Stomach (tissue), 9 donors: ENCODE results near the gene BPIFB4. TPM values are rescaled to one million over a fixed set of nuclear protein-coding genes. Genes with fewer than 3 reads are reported as not detected.
"Not testable (repeated sequence)": the region's sequence is repeated elsewhere in the genome, so short reads cannot be mapped to it uniquely, and the experiment has no call there.

Experiments used
- DNase-seq, 2 donors: peaks; one replicate each; pipeline versions ENCODE4 v3.0.0 to v3.0.0-alpha.2; 2013 to 2019
- H3K27ac ChIP-seq, 5 donors: fragments of 200-600 bp in 4 of 5; sonication (generic) in 4 of 5; one replicate each; pipeline ENCODE4 v1.5.1; 2013 to 2019; ENCODE audit warnings: mild to moderate bottlenecking in 1 of 5, moderate library complexity in 1 of 5
- H3K27me3 ChIP-seq, 3 donors: fragments of 200-600 bp; sonication (generic); one replicate each; pipeline ENCODE4 v1.5.1; 2017 to 2019; ENCODE audit warnings: mixed run types in 1 of 3
- H3K36me3 ChIP-seq, 4 donors: fragments of 200-600 bp; sonication (generic); 1 replicate in 3 of 4; 2 replicates in 1 of 4; pipeline ENCODE4 v1.5.1; 2016 to 2019
- H3K4me1 ChIP-seq, 4 donors: fragments of 200-600 bp; sonication (generic); one replicate each; pipeline ENCODE4 v1.5.1; 2016 to 2019
- H3K4me3 ChIP-seq, 4 donors: fragments of 200-600 bp; sonication (generic) in 3 of 4; one replicate each; pipeline ENCODE4 v1.5.1; 2016 to 2019; ENCODE audit warnings: mild to moderate bottlenecking in 1 of 4
- H3K9me3 ChIP-seq, 4 donors: fragments of 200-600 bp; sonication (generic); one replicate each; pipeline ENCODE4 v1.5.1; 2016 to 2019
- EP300 ChIP-seq: sonication (generic); formaldehyde crosslinking; IDR thresholded peaks from one replicate; pipeline ENCODE4 v1.6.1; 2017; ENCODE audit warnings: antibody characterized with exemption
- POLR2A ChIP-seq, 4 donors: fragments of 450-650 bp; IDR thresholded peaks; one replicate each; pipeline ENCODE4 v1.6.1; 2016; ENCODE audit warnings: antibody characterized with exemption in 4 of 4, control low read depth in 2 of 4, mild to moderate bottlenecking in 1 of 4, moderate library complexity in 1 of 4
- POLR2AphosphoS5 ChIP-seq, 3 donors: sonication (generic); formaldehyde crosslinking; IDR thresholded peaks; one replicate each; pipeline ENCODE4 v1.6.1; 2016; ENCODE audit warnings: antibody characterized with exemption in 3 of 3
- WGBS, 5 donors: extraction: QIAGEN DNeasy Blood & Tissue Kit in 3 of 5; methylation state at CpG; one replicate each; pipeline versions ENCODE4 v1.1.5 to v1.1.7; 2013 to 2018; 5-methylcytosine and 5-hydroxymethylcytosine counted together
- intact Hi-C: fragments of 100-400 bp; cut with DNase I; formaldehyde crosslinking; loops from one replicate; pipeline ENCODE4 v1.15.1; 2023; ENCODE audit warnings: low total_unique reads
- polyA plus RNA-seq, 3 donors: library from polyadenylated mRNA; stranded (reverse); fragments of 200-250 nt; gene quantifications; one replicate each; pipeline ENCODE4 v1.2.3, GENCODE V29; 2013
- total RNA-seq, 5 donors: library from RNA; depleted of rRNA; stranded (reverse); fragments of >200 nt; gene quantifications; one replicate each; pipeline versions ENCODE4 v1.1.0 to v1.2.3, GENCODE V29; 2014 to 2016
- TF ChIP-seq, protein P1 (sequence below), 7 experiments: fragments of 450-650 bp in 4 of 7; fragments of 200-600 bp in 3 of 7; sonication (generic) in 3 of 7; IDR thresholded peaks; one replicate each; pipeline ENCODE4 v1.5.1; 2016 to 2019; ENCODE audit warnings: antibody characterized with exemption in 7 of 7, control low read depth in 2 of 7, mild to moderate bottlenecking in 1 of 7
- donor health status: healthy with polysubstance abuse.
- donor health status: Bipolar disorder and iron deficiency.
- donor health status: healthy.

The BPIFB4 gene
- total and polyA plus RNA-seq, 8 donors, result not detected

DNA sequence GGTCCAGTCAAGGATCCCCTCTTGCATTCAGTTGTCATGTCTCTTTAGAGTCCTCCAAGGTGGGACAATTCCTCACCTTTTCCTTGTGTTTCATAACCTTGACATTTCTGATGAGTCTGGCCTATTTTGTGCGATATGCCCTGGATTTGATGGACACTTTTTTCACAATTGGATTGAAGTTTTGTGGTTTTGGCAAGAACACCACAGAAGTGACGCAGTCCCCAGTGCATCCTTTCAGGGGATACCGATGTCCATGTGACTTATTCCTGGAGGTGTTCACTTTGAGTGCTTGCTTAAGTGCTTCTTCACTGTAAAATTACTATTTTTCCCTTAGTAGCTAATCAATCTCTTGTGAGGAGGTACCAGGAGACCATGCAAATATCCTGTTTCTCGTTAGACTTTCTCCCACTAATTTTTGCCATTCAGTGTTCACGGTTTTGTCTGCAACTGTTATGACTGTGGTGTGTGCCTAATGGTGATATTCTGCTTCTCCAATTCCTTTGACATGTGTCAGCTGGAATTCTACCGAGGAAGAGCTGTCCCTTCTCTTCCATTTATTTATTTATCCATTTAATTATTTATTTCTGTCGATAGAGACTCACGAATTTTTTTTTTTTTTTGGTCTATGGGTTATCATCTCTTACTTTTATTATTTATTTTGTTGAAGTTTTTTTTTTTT, 30.8 kb downstream of the BPIFB4 start:
- H3K27me3 ChIP-seq, result no peaks in the 10 kb centered on the region
- 73 to 85% (median 80%) methylated on average over 8 of the region's 8 CpGs for WGBS, 5 donors
- no peaks in the 10 kb centered on the region for H3K36me3 ChIP-seq
- intact Hi-C loops, result no loop called here
- DNase-seq, result no peak
- H3K9me3 ChIP-seq, result no peaks in the 10 kb centered on the region
- no peak overlapping the region for H3K27ac ChIP-seq
- H3K4me1 ChIP-seq, result peaks cover 0 to 8% (median 4%) of the 10 kb centered on the region in 4 donors
- H3K4me3 ChIP-seq, result no peak overlapping the region
- TF ChIP-seq POLR2AphosphoS5 (IDR thresholded peaks at IDR 0.05) (no peak), EP300 (no peak), POLR2A (IDR thresholded peaks at IDR 0.05) (no peak)
- TF ChIP-seq, protein P1, sequence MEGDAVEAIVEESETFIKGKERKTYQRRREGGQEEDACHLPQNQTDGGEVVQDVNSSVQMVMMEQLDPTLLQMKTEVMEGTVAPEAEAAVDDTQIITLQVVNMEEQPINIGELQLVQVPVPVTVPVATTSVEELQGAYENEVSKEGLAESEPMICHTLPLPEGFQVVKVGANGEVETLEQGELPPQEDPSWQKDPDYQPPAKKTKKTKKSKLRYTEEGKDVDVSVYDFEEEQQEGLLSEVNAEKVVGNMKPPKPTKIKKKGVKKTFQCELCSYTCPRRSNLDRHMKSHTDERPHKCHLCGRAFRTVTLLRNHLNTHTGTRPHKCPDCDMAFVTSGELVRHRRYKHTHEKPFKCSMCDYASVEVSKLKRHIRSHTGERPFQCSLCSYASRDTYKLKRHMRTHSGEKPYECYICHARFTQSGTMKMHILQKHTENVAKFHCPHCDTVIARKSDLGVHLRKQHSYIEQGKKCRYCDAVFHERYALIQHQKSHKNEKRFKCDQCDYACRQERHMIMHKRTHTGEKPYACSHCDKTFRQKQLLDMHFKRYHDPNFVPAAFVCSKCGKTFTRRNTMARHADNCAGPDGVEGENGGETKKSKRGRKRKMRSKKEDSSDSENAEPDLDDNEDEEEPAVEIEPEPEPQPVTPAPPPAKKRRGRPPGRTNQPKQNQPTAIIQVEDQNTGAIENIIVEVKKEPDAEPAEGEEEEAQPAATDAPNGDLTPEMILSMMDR (IDR thresholded peaks at IDR 0.05), result no peak

DNA sequence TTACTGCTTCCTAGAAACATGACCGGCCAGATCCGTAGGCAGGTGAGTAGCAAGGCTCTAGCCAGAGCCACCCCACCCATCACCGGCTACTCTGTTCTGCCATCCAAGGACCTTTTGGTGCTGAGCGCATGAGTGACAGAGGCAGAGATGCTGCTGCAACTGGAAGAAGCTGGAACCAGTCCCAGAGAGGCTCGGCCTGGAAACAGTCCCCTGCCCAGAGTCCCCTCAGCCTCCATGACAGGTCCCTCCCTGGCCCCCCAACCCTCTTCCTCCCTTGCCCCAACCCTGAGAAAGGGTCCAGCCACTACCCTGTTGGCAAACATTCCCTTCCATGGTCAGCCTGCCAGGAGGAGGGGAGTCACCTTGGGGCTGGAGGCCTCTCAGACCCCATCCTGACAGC, 31.9 kb downstream of the BPIFB4 start:
- 87 to 97% (median 93%) methylated on average over 5 of the region's 5 CpGs for WGBS, 5 donors
- no peak overlapping the region for H3K27ac ChIP-seq
- intact Hi-C loops, result no loop called here
- peaks cover 0 to 5% (median 0%) of the 10 kb centered on the region in 4 donors for H3K4me1 ChIP-seq
- no peaks in the 10 kb centered on the region for H3K9me3 ChIP-seq
- no peaks in the 10 kb centered on the region for H3K36me3 ChIP-seq
- no peak for DNase-seq
- H3K27me3 ChIP-seq, result no peaks in the 10 kb centered on the region
- H3K4me3 ChIP-seq, result no peak overlapping the region
- TF ChIP-seq POLR2A (IDR thresholded peaks at IDR 0.05) (no peak), POLR2AphosphoS5 (IDR thresholded peaks at IDR 0.05) (no peak), EP300 (no peak)
- TF ChIP-seq, protein P1 (IDR thresholded peaks at IDR 0.05), result no peak

DNA sequence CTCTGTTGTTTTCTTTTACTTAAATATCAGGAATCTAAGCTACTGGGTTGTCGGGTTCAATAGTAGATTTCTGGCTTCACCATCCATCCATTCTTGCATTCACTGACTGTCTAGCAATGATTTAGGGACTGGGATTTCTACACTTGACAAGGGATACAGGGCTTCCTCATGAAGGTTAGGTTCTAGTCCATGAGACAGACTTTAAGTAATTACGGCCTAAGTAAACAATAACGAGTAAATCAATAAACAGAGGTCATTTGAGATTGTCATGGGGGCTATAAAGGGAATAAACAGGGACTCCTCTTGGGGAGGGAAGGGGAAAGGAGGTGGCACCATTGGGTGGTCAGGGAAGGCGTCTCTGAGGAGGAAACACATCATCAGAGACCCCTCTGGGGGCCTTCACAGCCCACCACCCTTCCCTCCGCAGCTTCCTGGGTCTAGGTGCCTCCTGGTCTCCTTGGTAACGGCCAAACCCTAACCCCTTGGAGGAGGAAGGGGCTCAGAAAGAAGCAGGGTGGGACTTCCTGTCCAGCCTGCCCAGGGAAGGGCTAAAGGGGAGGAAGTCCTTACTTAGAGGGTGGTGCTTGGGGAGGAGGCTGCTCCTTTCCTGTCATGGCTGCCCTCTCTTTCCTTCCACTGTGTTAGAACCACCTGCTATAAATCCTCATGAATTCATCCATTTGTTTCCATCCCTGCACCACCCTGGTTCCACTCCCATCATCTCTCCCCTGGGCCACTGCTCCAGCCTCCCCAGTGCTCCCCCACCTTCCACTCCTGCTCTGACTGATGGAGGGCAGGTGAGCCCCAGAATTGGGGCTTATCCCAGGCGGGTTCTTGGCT, 33.3 kb downstream of the BPIFB4 start:
- 68 to 80% (median 72%) methylated on average over 7 of the region's 7 CpGs for WGBS, 5 donors
- peaks cover 0 to 5% (median 0%) of the 10 kb centered on the region in 4 donors for H3K4me1 ChIP-seq
- TF ChIP-seq POLR2AphosphoS5 (IDR thresholded peaks at IDR 0.05), result no peak
- TF ChIP-seq, protein P1 (IDR thresholded peaks at IDR 0.05), result no peak
- TF ChIP-seq POLR2A (IDR thresholded peaks at IDR 0.05), result no peak
- no peak for TF ChIP-seq EP300
- H3K4me3 ChIP-seq, result no peak overlapping the region
- H3K9me3 ChIP-seq, result no peaks in the 10 kb centered on the region
- intact Hi-C loops, result no loop called here
- no peaks in the 10 kb centered on the region for H3K36me3 ChIP-seq
- no peak overlapping the region for H3K27ac ChIP-seq
- no peak for DNase-seq
- H3K27me3 ChIP-seq, result no peaks in the 10 kb centered on the region

DNA sequence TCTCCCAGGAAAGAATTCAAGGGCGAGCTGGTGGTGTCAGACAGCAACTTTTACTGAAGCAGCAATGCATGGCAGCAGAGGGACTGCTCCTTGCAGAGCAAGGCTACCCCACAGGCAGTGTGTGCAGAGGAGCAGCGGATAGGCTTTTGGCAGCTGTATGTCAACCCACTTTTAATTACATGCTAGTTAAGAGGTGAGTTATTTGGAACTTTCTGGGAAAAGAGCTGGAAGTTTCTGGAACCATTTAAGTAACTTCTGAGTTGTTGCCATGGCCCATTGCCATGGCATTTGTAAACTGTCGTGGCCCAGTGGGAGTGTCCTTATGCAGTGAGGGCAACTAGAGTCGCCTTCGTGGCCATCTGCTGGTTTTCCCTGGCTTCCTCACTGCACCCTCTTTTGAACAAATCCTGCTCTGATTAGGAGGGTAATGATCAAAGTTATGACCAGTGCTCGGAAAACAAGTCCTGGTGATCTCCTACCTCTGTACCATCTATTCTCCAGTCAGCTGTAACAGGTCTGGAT, 34.0 kb downstream of the BPIFB4 start:
- Histone ChIP-seq H3K27ac (no peak overlapping the region), H3K4me3 (no peak overlapping the region), H3K36me3 (no peaks in the 10 kb centered on the region), H3K27me3 (no peaks in the 10 kb centered on the region), H3K9me3 (no peaks in the 10 kb centered on the region), H3K4me1 (peaks cover 0 to 5% (median 0%) of the 10 kb centered on the region in 4 donors)
- intact Hi-C loops, result no loop called here
- TF ChIP-seq, protein P1 (IDR thresholded peaks at IDR 0.05), result no peak
- no peak for TF ChIP-seq POLR2A (IDR thresholded peaks at IDR 0.05)
- no peak for TF ChIP-seq POLR2AphosphoS5 (IDR thresholded peaks at IDR 0.05)
- TF ChIP-seq EP300, result no peak
- DNase-seq, result no peak
- 53 to 68% (median 64%) methylated on average over 6 of the region's 6 CpGs for WGBS, 5 donors

DNA sequence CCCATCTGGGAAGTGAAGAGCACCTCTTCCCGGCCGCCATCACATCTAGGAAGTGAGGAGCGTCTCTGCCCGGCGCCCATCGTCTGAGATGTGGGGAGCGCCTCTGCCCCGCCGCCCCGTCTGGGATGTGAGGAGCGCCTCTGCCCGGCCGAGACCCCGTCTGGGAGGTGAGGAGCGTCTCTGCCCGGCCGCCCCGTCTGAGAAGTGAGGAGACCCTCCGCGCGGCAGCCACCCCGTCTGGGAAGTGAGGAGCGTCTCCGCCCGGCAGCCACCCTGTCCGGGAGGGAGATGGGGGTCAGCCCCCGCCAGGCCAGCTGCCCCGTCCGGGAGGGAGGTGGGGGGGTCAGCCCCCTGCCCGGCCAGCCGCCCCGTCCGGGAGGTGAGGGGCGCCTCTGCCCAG, 36.1 kb downstream of the BPIFB4 start:
- H3K36me3 ChIP-seq, H3K4me1 ChIP-seq, H3K9me3 ChIP-seq, intact Hi-C loops, H3K27ac ChIP-seq, DNase-seq, H3K27me3 ChIP-seq, H3K4me3 ChIP-seq: not testable (repeated sequence)
- 95 to 97% (median 97%) methylated on average over 11 to 33 of the region's 34 CpGs for WGBS, 5 donors
